Measurements from ENCODE around the gene ESYT3. TPM values are rescaled to one million over a fixed set of nuclear protein-coding genes. Genes with fewer than 3 reads are reported as not detected.
"Not testable (repeated sequence)": the region's sequence is repeated elsewhere in the genome, so short reads cannot be mapped to it uniquely, and the experiment has no call there.

Gene ESYT3
- total RNA-seq, 1 experiment from 2014 or later, result 7.6 TPM

GRCh38 chr3:138452436-138452835 is 18.0 kb downstream of the ESYT3 start:
- CTCF ChIA-PET, result no interaction called here
- BruUV-seq (replicated peaks), result no TSS peak

GRCh38 chr3:138453940-138454339 is 19.5 kb downstream of the ESYT3 start:
- H3K4me1 ChIP-seq; POLR2A ChIA-PET; BruUV-seq (replicated peaks); H3K4me3 Mint-ChIP-seq (ENCODE audit: unreplicated experiment); H3K4me3 ChIP-seq (ENCODE audit: low read depth, low read length); H3K27me3 Mint-ChIP-seq (ENCODE audit: insufficient read depth, unreplicated experiment); H3K27me3 ChIP-seq (replicated peaks; ENCODE audit: control insufficient read depth, insufficient read depth, low read length); H3K27ac Mint-ChIP-seq (ENCODE audit: unreplicated experiment); H3K36me3 Mint-ChIP-seq (ENCODE audit: insufficient read depth, unreplicated experiment); CTCF ChIA-PET; intact Hi-C loops (cut with micrococcal nuclease; ENCODE audit: unreplicated experiment); H3K4me1 Mint-ChIP-seq (ENCODE audit: low read depth, unreplicated experiment); H3K36me3 ChIP-seq (ENCODE audit: control insufficient read depth, insufficient read depth, low read length); H3K9me3 Mint-ChIP-seq (ENCODE audit: unreplicated experiment); H3K9me3 ChIP-seq: not testable (repeated sequence)
- DNase-seq, result peak in 1 of 2 experiments; percentile 13

More at GRCh38 chr3:138452436-138452835, 18.0 kb downstream of the ESYT3 start:
- DNase-seq, result peak in 1 of 2 experiments; percentile 39
- Histone ChIP-seq H3K36me3 (ENCODE audit: control insufficient read depth, insufficient read depth, low read length) (no peaks in the 10 kb centered on the region), H3K9me3 (no peaks in the 10 kb centered on the region), H3K27me3 (replicated peaks; ENCODE audit: control insufficient read depth, insufficient read depth, low read length) (no peaks in the 10 kb centered on the region), H3K4me1 (0 out of 2 replicates have a peak, but pooled peaks cover 4% of the 10 kb centered on the region), H3K4me3 (ENCODE audit: low read depth, low read length) (no peak overlapping the region)
- POLR2A ChIA-PET, result no interaction called here
- no peak overlapping the region for H3K27ac Mint-ChIP-seq (ENCODE audit: unreplicated experiment)
- peaks cover 7% of the 10 kb centered on the region for H3K4me1 Mint-ChIP-seq (ENCODE audit: low read depth, unreplicated experiment)
- no peaks in the 10 kb centered on the region for H3K27me3 Mint-ChIP-seq (ENCODE audit: insufficient read depth, unreplicated experiment)
- no peaks in the 10 kb centered on the region for H3K36me3 Mint-ChIP-seq (ENCODE audit: insufficient read depth, unreplicated experiment)
- no peaks in the 10 kb centered on the region for H3K9me3 Mint-ChIP-seq (ENCODE audit: unreplicated experiment)
- intact Hi-C loops (cut with micrococcal nuclease; ENCODE audit: unreplicated experiment), result no loop called here
- no peak for TF ChIP-seq CTCF (IDR thresholded peaks at IDR 0.05; ENCODE audit: insufficient read depth in 1 of 2, low read depth in 1 of 2, low read length in 1 of 2, severe bottlenecking in 1 of 2, unreplicated experiment in 1 of 2)
- no peak overlapping the region for H3K4me3 Mint-ChIP-seq (ENCODE audit: unreplicated experiment)

GRCh38 chr3:138455801-138456716 is 21.6 kb downstream of the ESYT3 start:
- H3K4me1 ChIP-seq, result 0 out of 2 replicates have a peak, but pooled peaks cover 4% of the 10 kb centered on the region
- CTCF ChIA-PET, result no interaction called here
- no peak for TF ChIP-seq CTCF (IDR thresholded peaks at IDR 0.05; ENCODE audit: insufficient read depth in 1 of 2, low read depth in 1 of 2, low read length in 1 of 2, severe bottlenecking in 1 of 2, unreplicated experiment in 1 of 2)
- Mint-ChIP-seq H3K27me3 (ENCODE audit: insufficient read depth, unreplicated experiment) (no peaks in the 10 kb centered on the region), H3K36me3 (ENCODE audit: insufficient read depth, unreplicated experiment) (no peaks in the 10 kb centered on the region), H3K4me3 (ENCODE audit: unreplicated experiment) (no peak overlapping the region), H3K4me1 (ENCODE audit: low read depth, unreplicated experiment) (peaks cover 7% of the 10 kb centered on the region), H3K9me3 (ENCODE audit: unreplicated experiment) (no peaks in the 10 kb centered on the region), H3K27ac (ENCODE audit: unreplicated experiment) (no peak overlapping the region)
- no peak overlapping the region for H3K4me3 ChIP-seq (ENCODE audit: low read depth, low read length)
- H3K27me3 ChIP-seq (replicated peaks; ENCODE audit: control insufficient read depth, insufficient read depth, low read length), result no peaks in the 10 kb centered on the region
- no TSS peak for BruUV-seq (replicated peaks)
- POLR2A ChIA-PET, result no interaction called here
- no peaks in the 10 kb centered on the region for H3K9me3 ChIP-seq
- intact Hi-C loops (cut with micrococcal nuclease; ENCODE audit: unreplicated experiment), result no loop called here
- H3K36me3 ChIP-seq (ENCODE audit: control insufficient read depth, insufficient read depth, low read length), result no peaks in the 10 kb centered on the region
- DNase-seq, result peak in 1 of 2 experiments; percentile 4
